ENCODE data around the gene RDX.

RDX gene

GRCh38 chr11:110165039-110165925, 131.1 kb downstream of the RDX start:
- Histone ChIP-seq H3K9me2 (replicated peaks; ENCODE audit: control insufficient read depth, low read length) (no peaks in the 10 kb centered on the region), H3F3A (ENCODE audit: control insufficient read depth, insufficient read depth) (no peaks in the 10 kb centered on the region), H3K79me2 (ENCODE audit: control insufficient read depth, low read length) (no peaks in the 10 kb centered on the region), H4K20me1 (ENCODE audit: control insufficient read depth, insufficient read depth, low read depth, low read length) (no peaks in the 10 kb centered on the region), H3K4me1 (ENCODE audit: control insufficient read depth, low read length) (no peaks in the 10 kb centered on the region), H3K27me3 (ENCODE audit: control insufficient read depth, low read length) (no peaks in the 10 kb centered on the region), H3K4me2 (ENCODE audit: low read length) (no peak overlapping the region), H3K9me3 (ENCODE audit: control insufficient read depth, insufficient read depth, low read length) (no peaks in the 10 kb centered on the region), H3K4me3 (ENCODE audit: low read length) (no peak overlapping the region), H3K27ac (ENCODE audit: low read depth, low read length) (no peak overlapping the region), H3K36me3 (ENCODE audit: control insufficient read depth, low read length) (no peaks in the 10 kb centered on the region)
- no peak for TF ChIP-seq CTCF (IDR thresholded peaks at IDR 0.05; ENCODE audit: low read depth, low read length, poor library complexity, severe bottlenecking)
- no peak for TF ChIP-seq EZH2phosphoT487 (IDR thresholded peaks at IDR 0.05; ENCODE audit: borderline replicate concordance, low read length)

GRCh38 chr11:110162216-110162615, 134.2 kb downstream of the RDX start:
- H3K9me2 ChIP-seq (replicated peaks; ENCODE audit: control insufficient read depth, low read length) = no peaks in the 10 kb centered on the region
- no peaks in the 10 kb centered on the region for H3K27me3 ChIP-seq (ENCODE audit: control insufficient read depth, low read length)
- H3K79me2 ChIP-seq (ENCODE audit: control insufficient read depth, low read length) = no peaks in the 10 kb centered on the region
- no peaks in the 10 kb centered on the region for H3K4me1 ChIP-seq (ENCODE audit: control insufficient read depth, low read length)
- H3F3A ChIP-seq (ENCODE audit: control insufficient read depth, insufficient read depth) = no peaks in the 10 kb centered on the region
- no peaks in the 10 kb centered on the region for H3K36me3 ChIP-seq (ENCODE audit: control insufficient read depth, low read length)
- H3K4me3 ChIP-seq (ENCODE audit: low read length) = no peak overlapping the region
- no peak overlapping the region for H3K27ac ChIP-seq (ENCODE audit: low read depth, low read length)
- H4K20me1 ChIP-seq (ENCODE audit: control insufficient read depth, insufficient read depth, low read depth, low read length) = no peaks in the 10 kb centered on the region
- H3K4me2 ChIP-seq (ENCODE audit: low read length) = no peak overlapping the region
- no peaks in the 10 kb centered on the region for H3K9me3 ChIP-seq (ENCODE audit: control insufficient read depth, insufficient read depth, low read length)
- TF ChIP-seq EZH2phosphoT487 (IDR thresholded peaks at IDR 0.05; ENCODE audit: borderline replicate concordance, low read length) (no peak), CTCF (IDR thresholded peaks at IDR 0.05; ENCODE audit: low read depth, low read length, poor library complexity, severe bottlenecking) (no peak)

GRCh38 chr11:110161061-110161460, 135.4 kb downstream of the RDX start:
- H3K27ac ChIP-seq (ENCODE audit: low read depth, low read length) = no peak overlapping the region
- H3K9me3 ChIP-seq (ENCODE audit: control insufficient read depth, insufficient read depth, low read length) = no peaks in the 10 kb centered on the region
- no peaks in the 10 kb centered on the region for H3K36me3 ChIP-seq (ENCODE audit: control insufficient read depth, low read length)
- H3K4me3 ChIP-seq (ENCODE audit: low read length) = no peak overlapping the region
- no peaks in the 10 kb centered on the region for H3K27me3 ChIP-seq (ENCODE audit: control insufficient read depth, low read length)
- H3K79me2 ChIP-seq (ENCODE audit: control insufficient read depth, low read length) = no peaks in the 10 kb centered on the region
- H4K20me1 ChIP-seq (ENCODE audit: control insufficient read depth, insufficient read depth, low read depth, low read length) = no peaks in the 10 kb centered on the region
- no peak overlapping the region for H3K4me2 ChIP-seq (ENCODE audit: low read length)
- H3K9me2 ChIP-seq (replicated peaks; ENCODE audit: control insufficient read depth, low read length) = no peaks in the 10 kb centered on the region
- TF ChIP-seq EZH2phosphoT487 (IDR thresholded peaks at IDR 0.05; ENCODE audit: borderline replicate concordance, low read length) = no peak
- no peaks in the 10 kb centered on the region for H3F3A ChIP-seq (ENCODE audit: control insufficient read depth, insufficient read depth)
- no peaks in the 10 kb centered on the region for H3K4me1 ChIP-seq (ENCODE audit: control insufficient read depth, low read length)

GRCh38 chr11:110160437-110160836, 136.0 kb downstream of the RDX start:
- H3K4me2 ChIP-seq (ENCODE audit: low read length) = no peak overlapping the region
- H3K9me2 ChIP-seq (replicated peaks; ENCODE audit: control insufficient read depth, low read length) = no peaks in the 10 kb centered on the region
- TF ChIP-seq CTCF (IDR thresholded peaks at IDR 0.05; ENCODE audit: low read depth, low read length, poor library complexity, severe bottlenecking) (no peak), EZH2phosphoT487 (IDR thresholded peaks at IDR 0.05; ENCODE audit: borderline replicate concordance, low read length) (no peak)
- no peaks in the 10 kb centered on the region for H3K4me1 ChIP-seq (ENCODE audit: control insufficient read depth, low read length)
- no peaks in the 10 kb centered on the region for H3F3A ChIP-seq (ENCODE audit: control insufficient read depth, insufficient read depth)
- no peaks in the 10 kb centered on the region for H3K27me3 ChIP-seq (ENCODE audit: control insufficient read depth, low read length)
- no peaks in the 10 kb centered on the region for H3K9me3 ChIP-seq (ENCODE audit: control insufficient read depth, insufficient read depth, low read length)
- no peaks in the 10 kb centered on the region for H4K20me1 ChIP-seq (ENCODE audit: control insufficient read depth, insufficient read depth, low read depth, low read length)
- no peak overlapping the region for H3K4me3 ChIP-seq (ENCODE audit: low read length)
- H3K36me3 ChIP-seq (ENCODE audit: control insufficient read depth, low read length) = no peaks in the 10 kb centered on the region
- H3K79me2 ChIP-seq (ENCODE audit: control insufficient read depth, low read length) = no peaks in the 10 kb centered on the region
- no peak overlapping the region for H3K27ac ChIP-seq (ENCODE audit: low read depth, low read length)

All from DOHH2 (cell line).